Ovary (tissue), 3 donors: Measurements from ENCODE around the gene BROX.

Experiments
- POLR2A ChIP-seq: fragments of 450-650 bp; IDR thresholded peaks from one replicate; pipeline ENCODE4 v1.6.1; 2017; ENCODE audit warnings: antibody characterized with exemption, mild to moderate bottlenecking, moderate library complexity
- TF ChIP-seq, protein P1 (sequence below), 3 donors: fragments of 450-650 bp in 2 of 3; fragments of 200-600 bp in 1 of 3; IDR thresholded peaks; one replicate each; pipeline versions ENCODE4 v1.5.1 to v1.8.0; 2016 to 2022; ENCODE audit warnings: antibody characterized with exemption in 3 of 3, mild to moderate bottlenecking in 1 of 3
- donor health status: DM: no; HTN: no; CAD: no.

DNA sequence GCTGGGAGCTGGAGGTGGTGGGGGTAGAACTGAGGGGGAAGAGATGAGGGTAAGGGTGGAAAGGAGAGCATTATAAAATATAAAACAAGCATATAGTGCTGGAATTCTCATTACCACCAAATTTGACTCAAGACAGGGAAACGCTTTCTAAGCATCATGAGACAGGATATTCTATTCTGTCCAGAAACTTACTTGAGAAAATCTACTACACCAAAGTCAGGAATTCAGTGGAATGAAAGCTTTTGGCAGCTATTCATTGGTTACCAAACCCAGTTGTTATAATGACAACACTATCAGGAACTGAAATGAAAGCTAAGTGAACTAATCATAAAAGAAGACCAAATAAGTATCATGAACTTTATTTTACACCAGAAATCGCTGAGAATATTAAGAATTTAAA lies 14.5 kb upstream of the BROX start:
- TF ChIP-seq, protein P1, sequence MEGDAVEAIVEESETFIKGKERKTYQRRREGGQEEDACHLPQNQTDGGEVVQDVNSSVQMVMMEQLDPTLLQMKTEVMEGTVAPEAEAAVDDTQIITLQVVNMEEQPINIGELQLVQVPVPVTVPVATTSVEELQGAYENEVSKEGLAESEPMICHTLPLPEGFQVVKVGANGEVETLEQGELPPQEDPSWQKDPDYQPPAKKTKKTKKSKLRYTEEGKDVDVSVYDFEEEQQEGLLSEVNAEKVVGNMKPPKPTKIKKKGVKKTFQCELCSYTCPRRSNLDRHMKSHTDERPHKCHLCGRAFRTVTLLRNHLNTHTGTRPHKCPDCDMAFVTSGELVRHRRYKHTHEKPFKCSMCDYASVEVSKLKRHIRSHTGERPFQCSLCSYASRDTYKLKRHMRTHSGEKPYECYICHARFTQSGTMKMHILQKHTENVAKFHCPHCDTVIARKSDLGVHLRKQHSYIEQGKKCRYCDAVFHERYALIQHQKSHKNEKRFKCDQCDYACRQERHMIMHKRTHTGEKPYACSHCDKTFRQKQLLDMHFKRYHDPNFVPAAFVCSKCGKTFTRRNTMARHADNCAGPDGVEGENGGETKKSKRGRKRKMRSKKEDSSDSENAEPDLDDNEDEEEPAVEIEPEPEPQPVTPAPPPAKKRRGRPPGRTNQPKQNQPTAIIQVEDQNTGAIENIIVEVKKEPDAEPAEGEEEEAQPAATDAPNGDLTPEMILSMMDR (IDR thresholded peaks at IDR 0.05): no peak
- no peak for TF ChIP-seq POLR2A
